ENCODE results near the gene MYO3A.

- TF ChIP-seq CTCF (conservative IDR thresholded peaks at IDR 0.05) (no peak), ZFX (IDR thresholded peaks at IDR 0.05) (no peak)
Measured at GRCh38 chr10:26222563-26222962, 288.5 kb downstream of the MYO3A start.
